HG03060 (cell line): ENCODE measurements around the gene METTL9.
"Not testable (repeated sequence)": the region's sequence is repeated elsewhere in the genome, so short reads cannot be mapped to it uniquely, and the experiment has no call there.

ENCODE experiments used
- ATAC-seq: cut with Tn5 transposase; IDR thresholded peaks from one replicate; pipeline ENCODE4 v1.9.1; 2021; ENCODE audit warnings: low read depth, moderate number of reproducible peaks; ENCODE audit not compliant: unreplicated experiment

Gene METTL9

DNA sequence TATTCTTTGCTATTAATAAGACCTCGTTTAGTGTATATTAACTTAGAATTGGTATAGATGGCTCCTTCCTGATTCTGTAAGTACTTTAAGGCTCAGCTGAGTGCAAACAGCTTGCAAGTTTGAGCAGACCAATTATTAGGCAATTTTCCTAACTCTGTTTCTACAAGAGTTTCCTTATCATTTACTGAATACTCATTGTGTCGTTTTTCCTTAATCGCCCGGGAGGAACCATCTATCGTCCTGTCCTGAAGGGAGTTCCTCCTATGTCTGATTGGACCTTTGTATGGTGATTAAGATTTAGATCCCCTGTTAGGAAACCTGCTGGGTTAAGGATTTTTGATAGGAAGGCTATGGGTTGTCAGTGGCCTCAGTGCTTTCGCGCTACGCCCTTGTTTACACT is 32.0 kb downstream of the METTL9 start:
- ATAC-seq, result not testable (repeated sequence)

GRCh38 chr16:21631951-21632575 is 32.7 kb downstream of the METTL9 start:
- not testable (repeated sequence) for ATAC-seq

DNA sequence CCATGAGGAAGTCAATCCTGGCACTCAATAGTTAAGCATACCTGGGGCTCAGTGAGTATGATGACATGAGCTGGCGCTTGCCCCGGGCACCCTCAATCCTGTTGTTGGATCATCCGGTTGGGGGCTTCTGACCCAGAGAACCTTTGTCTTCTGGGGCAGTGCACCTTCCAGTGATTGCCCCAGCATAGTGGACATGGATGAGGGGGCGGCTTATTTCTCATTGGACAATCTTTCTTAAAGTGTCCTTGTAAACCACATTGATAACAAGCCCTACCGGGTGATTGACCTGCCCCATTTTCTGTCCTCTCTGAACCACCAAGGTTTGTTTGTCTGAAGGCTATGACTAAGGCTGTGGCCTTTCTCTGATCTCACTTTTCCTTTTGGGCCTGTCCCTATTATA is 34.8 kb downstream of the METTL9 start:
- no peak for ATAC-seq

DNA sequence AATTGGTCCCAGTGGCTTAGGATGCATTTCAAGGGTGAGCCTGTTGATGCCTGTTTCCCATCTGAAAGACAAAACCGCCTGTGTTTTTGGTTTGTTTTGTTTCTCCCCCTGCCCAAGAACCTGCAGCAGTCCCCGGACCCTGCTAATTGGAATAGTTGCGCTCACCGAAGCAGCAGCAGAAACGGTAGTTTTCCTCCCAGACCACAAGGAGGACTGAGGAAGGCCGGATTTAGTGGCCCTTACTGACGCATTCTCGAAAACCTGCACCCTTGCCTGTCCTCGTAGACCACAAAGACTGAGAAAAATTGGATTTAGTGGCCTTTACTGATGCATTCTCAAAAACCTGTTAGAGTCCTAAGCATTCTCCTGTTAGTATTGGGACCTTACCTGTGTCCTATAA is 36.3 kb downstream of the METTL9 start:
- not testable (repeated sequence) for ATAC-seq

GRCh38 chr16:21637032-21637968 is 37.9 kb downstream of the METTL9 start:
- no peak for ATAC-seq

DNA sequence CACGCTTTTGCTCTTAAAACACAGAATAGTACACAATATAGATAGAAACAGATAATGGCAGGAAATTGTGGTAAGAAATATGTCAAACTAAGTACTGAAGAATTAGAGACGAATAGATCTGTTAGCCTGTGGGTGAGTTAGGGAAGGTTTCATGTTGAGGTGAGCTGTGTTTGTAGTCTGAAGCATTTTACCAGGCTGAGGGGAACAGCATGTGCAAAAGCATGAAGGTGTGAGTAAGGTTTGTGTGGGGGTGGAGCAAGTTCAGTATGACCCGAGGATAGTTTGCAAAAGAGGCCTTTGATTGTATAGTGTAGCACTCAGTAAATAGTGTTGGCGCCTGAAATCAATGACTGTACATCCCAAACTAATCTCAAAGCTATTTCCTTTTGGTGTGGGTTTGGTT is 39.2 kb downstream of the METTL9 start:
- ATAC-seq, result no peak

DNA sequence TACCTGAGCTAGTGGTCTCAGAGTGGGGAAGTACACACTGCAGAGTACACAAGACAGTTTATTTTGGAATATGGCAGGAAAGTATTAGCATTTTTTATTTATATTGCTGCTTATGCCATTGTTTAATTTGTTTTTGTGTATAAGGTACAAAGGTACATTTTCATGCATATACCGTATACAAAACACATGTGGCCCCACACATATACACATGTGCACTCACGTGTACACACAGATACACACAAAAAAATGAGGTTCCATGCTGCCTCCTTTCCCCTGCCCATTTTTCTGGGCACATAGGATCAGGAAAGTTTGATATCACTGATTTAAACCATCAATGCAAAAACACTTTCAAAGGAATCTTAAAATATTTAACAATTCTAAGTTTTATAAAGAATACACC is 40.1 kb downstream of the METTL9 start:
- no peak for ATAC-seq

GRCh38 chr16:21641916-21642315 is 42.5 kb downstream of the METTL9 start:
- ATAC-seq, result no peak

DNA sequence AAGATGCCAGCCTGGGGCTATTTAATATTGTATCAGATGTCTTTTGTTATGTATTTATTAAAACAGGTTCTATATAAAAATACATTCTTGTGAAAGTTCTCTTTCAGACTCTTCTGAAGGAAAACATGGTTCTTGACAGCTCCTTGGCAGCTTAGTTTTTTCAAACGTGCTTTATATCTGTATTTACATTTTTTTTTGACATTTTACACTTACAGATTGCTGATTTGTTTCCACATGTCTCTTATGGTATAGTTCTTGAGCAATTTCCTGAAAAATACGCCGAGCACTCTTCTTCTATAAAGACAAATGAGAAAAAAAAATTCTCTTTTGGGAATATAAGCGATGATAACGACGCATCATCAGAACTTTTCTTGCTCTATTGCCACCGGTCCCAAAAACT is 43.5 kb downstream of the METTL9 start:
- ATAC-seq, result no peak

DNA sequence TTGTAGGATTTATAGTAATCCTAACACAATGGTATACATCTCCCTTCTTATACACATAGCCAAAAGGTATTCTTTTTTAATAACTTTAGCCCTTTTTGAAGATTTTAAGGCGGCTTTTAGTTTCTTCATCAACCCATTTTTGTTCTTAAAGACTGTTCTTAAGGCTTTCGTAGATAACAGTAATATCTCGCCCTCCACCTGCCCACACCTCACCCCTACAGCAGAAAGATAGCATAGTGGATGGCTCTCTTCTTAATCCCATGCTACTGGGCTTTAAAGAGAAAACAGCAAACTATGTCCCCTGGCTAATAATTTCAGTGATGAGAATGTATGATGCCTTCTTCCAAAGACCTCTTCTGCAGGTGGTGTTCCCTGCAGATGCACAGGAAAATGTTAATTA is 44.4 kb downstream of the METTL9 start:
- ATAC-seq, result no peak

GRCh38 chr16:21644674-21645073 is 45.3 kb downstream of the METTL9 start:
- no peak for ATAC-seq

GRCh38 chr16:21645261-21645721 is 45.9 kb downstream of the METTL9 start:
- ATAC-seq, result peak; percentile 30

- no peak for ATAC-seq
These were observed 46.7 kb downstream of the METTL9 start for GRCh38 chr16:21646091-21646490.

DNA sequence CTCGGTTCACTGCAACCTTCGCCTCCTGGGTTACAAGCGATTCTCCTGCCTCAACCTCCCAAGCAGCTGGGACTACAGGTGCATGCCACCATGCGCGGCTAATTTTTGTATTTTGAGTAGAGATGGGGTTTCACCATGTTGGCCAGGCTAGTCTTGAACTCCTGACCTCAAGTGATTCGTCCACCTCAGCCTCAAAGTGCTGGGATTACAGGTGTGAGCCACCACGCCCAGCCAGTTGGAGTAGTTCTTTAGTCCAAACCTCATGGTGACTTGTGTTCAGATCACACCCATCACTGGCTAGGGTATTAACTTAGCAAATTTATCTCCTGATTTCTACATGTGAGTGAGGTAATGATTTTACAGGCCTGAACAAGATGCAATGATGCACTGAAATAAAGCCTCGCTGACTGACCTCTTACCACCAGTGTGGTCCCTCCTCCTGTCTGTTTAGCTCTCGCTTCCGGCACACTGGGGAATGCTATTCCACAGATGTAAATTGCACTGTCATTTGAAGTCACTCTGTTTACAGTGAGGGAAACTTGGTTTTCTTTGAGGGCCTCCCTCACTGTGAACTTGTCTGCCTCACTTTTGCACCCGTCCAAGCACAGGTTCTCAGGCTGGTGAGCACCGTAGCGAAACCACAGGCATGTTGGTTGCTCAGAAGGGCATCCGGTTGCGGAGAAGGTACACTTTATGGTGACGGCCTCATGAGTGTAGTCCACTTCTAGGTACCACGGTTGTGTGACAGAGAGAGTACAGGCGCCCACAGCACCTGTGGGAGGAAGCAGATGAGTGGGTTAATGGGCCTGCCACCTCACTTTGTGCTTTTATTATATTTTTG is 47.6 kb downstream of the METTL9 start:
- ATAC-seq, result peak; percentile 79

DNA sequence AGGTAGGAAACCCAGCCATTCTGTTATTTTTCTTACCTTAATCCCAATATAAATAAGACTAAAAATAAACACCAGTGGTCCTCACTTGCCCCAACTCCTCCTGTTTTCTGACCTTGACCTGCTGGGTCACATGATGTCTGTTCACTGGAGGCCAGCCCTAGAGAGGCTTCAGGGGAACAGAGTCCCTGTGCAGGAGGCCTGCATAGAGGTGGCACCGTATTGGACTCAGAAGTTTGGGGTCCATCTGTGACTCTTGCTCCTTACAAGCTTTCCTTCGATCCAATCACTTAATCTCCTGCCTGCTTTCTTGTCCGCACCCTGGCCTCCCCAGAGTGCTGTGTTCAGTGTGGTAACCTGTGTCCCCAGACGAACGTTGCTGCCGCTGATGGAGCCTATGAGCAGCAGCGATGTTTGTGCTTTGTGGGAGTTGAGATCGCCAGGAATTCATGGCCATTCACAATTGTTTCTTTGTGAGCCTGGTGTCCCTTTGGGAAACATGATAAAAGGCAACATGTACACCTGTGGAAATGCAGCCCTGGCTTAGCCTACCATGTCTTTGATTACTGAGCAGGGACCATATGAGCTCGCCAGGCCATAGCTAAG is 48.3 kb downstream of the METTL9 start:
- ATAC-seq, result peak; percentile 3

DNA sequence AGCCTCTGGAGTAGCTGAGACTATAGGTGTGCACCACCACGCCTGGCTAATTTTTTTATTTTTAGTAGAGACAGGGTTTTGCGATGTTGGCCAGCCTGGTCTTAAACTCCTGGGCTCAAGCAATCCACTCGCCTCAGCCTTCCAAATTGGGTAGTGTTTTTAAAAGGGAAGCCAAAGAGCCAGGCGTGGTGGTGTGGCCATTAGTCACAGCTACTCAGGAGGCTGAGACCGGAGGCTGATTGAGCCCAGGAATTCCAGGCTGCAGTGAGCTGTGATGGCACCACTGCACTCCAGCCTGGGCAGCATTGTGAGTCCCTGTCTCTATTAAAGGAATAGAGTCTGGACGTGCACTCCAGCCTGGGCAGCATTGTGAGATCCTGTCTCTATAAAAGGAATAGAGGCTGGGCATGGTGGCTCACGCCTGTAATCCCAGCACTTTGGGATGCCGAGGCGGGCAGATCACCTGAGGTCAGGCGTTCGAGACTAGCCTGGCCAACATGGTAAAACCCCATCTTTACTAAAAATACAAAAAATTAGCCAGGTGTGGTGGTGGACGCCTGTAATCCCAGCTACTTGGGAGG is 50.5 kb downstream of the METTL9 start:
- not testable (repeated sequence) for ATAC-seq

DNA sequence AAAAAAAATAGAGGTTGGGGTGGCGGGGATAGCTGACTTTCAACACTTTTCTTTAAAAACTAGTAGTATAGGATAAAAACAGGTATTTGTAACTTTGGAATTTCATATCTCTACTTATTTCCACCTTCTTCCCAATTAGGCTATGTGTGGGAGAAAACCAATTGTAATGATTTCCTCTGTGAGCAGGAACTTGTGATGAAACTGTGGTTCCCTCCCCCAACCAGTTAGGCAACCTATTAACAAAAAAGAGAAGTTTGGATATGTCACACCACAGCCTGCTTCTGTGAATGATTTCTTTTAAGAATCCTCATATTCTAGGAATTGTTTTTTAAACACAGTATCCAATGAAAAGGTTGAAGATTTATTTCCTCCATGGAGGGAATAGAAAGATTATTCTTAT is 51.1 kb downstream of the METTL9 start:
- ATAC-seq, result no peak

- ATAC-seq, result no peak
These were observed 52.1 kb downstream of the METTL9 start for GRCh38 chr16:21651515-21651914.

DNA sequence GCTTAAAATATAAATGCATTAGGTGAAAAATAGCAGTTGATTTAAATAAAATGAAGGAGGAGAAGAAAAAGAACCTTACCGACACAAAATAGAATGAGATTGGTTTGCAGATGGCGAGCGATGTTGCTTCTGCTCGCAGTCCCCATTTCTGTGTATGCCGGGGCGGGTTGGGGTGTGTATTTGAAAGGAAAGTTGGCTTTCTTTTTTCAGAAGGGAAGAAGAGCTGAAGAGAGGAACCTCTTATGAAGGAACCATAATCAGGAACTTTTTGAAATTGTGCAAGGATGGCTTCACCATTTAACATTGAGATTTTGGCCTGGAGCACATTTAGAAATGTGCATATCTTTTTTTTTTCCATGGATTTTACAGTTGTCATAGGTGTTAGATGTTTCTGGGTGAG is 53.1 kb downstream of the METTL9 start, which contains the start of gene IGSF6:
Gene IGSF6, minus strand, starts transcription at position 156 of the 400 bp plus-strand sequence. Its CDS starts 10 bp downstream, at position 146.
- ATAC-seq, result no peak

- ATAC-seq, result no peak
These were observed 54.2 kb downstream of the METTL9 start for GRCh38 chr16:21653571-21653970.
